ENCODE results near the gene PNPLA7. TPM values are rescaled to one million over a fixed set of nuclear protein-coding genes. Genes with fewer than 3 reads are reported as not detected.

PNPLA7 gene
- total and polyA plus RNA-seq, 10 of the 15 experiments (the other 5 are each of a cell fraction or from before 2014, with no cell fraction given): 0.04 to 0.85 (median 0.19) TPM; not detected in 1

- TF ChIP-seq IRF3 (IDR thresholded peaks at IDR 0.05) (no peak), RELA (IDR thresholded peaks at IDR 0.05; ENCODE audit: borderline replicate concordance, partially characterized antibody) (peak; percentile 81), POLR2AphosphoS2 (IDR thresholded peaks at IDR 0.05; ENCODE audit: low read depth, low read length) (peak; percentile 63; the same call in 1 of the 2 replicates), ELK1 (IDR thresholded peaks at IDR 0.05; ENCODE audit: low read depth, low read length) (peak; percentile 85), POU2F2 (IDR thresholded peaks at IDR 0.05; ENCODE audit: borderline replicate concordance, low read depth, low read length) (peak; percentile 77; the same call in 2 of the 3 replicates), RCOR1 (conservative IDR thresholded peaks at IDR 0.05; ENCODE audit: low read depth, low read length) (0 out of 2 replicates have a peak, but pooled peaks have one; percentile 48), NR2C2 (IDR thresholded peaks at IDR 0.05; ENCODE audit: borderline replicate concordance, control insufficient read depth, insufficient read length, low read depth) (no peak), NR2F1 (conservative IDR thresholded peaks at IDR 0.05) (peak; percentile 86), ATF7 (IDR thresholded peaks at IDR 0.05; ENCODE audit: low read depth) (no peak), IRF4 (IDR thresholded peaks at IDR 0.05; ENCODE audit: low read depth, low read length) (no peak), RAD21 (IDR thresholded peaks at IDR 0.05; ENCODE audit: insufficient read depth, low read depth, low read length) (peak; percentile 45), SUZ12 (IDR thresholded peaks at IDR 0.05; ENCODE audit: unreplicated experiment) (no peak), NR2C1 (IDR thresholded peaks at IDR 0.05) (peak; percentile 67), POLR2AphosphoS5 (IDR thresholded peaks at IDR 0.05; ENCODE audit: low read length) (no peak), TBL1XR1 (IDR thresholded peaks at IDR 0.05; ENCODE audit: low read depth, low read length) (peak; percentile 43; the same call in 1 of the 2 replicates)
- TF ChIP-seq, protein P1, sequence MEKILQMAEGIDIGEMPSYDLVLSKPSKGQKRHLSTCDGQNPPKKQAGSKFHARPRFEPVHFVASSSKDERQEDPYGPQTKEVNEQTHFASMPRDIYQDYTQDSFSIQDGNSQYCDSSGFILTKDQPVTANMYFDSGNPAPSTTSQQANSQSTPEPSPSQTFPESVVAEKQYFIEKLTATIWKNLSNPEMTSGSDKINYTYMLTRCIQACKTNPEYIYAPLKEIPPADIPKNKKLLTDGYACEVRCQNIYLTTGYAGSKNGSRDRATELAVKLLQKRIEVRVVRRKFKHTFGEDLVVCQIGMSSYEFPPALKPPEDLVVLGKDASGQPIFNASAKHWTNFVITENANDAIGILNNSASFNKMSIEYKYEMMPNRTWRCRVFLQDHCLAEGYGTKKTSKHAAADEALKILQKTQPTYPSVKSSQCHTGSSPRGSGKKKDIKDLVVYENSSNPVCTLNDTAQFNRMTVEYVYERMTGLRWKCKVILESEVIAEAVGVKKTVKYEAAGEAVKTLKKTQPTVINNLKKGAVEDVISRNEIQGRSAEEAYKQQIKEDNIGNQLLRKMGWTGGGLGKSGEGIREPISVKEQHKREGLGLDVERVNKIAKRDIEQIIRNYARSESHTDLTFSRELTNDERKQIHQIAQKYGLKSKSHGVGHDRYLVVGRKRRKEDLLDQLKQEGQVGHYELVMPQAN (conservative IDR thresholded peaks at IDR 0.05): peak; percentile 67; the same call in 1 of the 2 replicates
- TF ChIP-seq, protein P2, sequence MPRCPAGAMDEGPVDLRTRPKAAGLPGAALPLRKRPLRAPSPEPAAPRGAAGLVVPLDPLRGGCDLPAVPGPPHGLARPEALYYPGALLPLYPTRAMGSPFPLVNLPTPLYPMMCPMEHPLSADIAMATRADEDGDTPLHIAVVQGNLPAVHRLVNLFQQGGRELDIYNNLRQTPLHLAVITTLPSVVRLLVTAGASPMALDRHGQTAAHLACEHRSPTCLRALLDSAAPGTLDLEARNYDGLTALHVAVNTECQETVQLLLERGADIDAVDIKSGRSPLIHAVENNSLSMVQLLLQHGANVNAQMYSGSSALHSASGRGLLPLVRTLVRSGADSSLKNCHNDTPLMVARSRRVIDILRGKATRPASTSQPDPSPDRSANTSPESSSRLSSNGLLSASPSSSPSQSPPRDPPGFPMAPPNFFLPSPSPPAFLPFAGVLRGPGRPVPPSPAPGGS (IDR thresholded peaks at IDR 0.05; ENCODE audit: borderline replicate concordance, insufficient read depth, low read depth, low read length, poor library complexity, severe bottlenecking): peak; percentile 53
- TF ChIP-seq, protein P3, sequence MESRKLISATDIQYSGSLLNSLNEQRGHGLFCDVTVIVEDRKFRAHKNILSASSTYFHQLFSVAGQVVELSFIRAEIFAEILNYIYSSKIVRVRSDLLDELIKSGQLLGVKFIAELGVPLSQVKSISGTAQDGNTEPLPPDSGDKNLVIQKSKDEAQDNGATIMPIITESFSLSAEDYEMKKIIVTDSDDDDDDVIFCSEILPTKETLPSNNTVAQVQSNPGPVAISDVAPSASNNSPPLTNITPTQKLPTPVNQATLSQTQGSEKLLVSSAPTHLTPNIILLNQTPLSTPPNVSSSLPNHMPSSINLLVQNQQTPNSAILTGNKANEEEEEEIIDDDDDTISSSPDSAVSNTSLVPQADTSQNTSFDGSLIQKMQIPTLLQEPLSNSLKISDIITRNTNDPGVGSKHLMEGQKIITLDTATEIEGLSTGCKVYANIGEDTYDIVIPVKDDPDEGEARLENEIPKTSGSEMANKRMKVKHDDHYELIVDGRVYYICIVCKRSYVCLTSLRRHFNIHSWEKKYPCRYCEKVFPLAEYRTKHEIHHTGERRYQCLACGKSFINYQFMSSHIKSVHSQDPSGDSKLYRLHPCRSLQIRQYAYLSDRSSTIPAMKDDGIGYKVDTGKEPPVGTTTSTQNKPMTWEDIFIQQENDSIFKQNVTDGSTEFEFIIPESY (IDR thresholded peaks at IDR 0.05): no peak
- TF ChIP-seq, protein P4, sequence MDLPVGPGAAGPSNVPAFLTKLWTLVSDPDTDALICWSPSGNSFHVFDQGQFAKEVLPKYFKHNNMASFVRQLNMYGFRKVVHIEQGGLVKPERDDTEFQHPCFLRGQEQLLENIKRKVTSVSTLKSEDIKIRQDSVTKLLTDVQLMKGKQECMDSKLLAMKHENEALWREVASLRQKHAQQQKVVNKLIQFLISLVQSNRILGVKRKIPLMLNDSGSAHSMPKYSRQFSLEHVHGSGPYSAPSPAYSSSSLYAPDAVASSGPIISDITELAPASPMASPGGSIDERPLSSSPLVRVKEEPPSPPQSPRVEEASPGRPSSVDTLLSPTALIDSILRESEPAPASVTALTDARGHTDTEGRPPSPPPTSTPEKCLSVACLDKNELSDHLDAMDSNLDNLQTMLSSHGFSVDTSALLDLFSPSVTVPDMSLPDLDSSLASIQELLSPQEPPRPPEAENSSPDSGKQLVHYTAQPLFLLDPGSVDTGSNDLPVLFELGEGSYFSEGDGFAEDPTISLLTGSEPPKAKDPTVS (IDR thresholded peaks at IDR 0.05; ENCODE audit: low read depth, low read length): peak; percentile 58; the same call in 1 of the 2 replicates
These were observed 127.3 kb downstream of the PNPLA7 start, which contains the start of the genes EXD3 and NOXA1 (continued) for GRCh38 chr9:137422604-137423513.

Measured in GM12878 (cell line).